HCT116 (cell line): ENCODE results near the gene EGLN3. TPM values are rescaled to one million over a fixed set of nuclear protein-coding genes. Genes with fewer than 3 reads are reported as not detected.

Source experiments
- ATAC-seq: fragments of 200-7000 bp; cut with Tn5 transposase; 2 replicates; pipeline ENCODE4 v1.9.1; 2020; ENCODE audit warnings: mild to moderate bottlenecking, moderate library complexity
- BruUV-seq: library from RNA; stranded (reverse); fragments of 400-500 nt; replicated peaks from 2 replicates; lab custom pipeline; 2021; lab: Mats Ljungman, UMichigan
- CTCF ChIA-PET: fragments of 300-600 bp; sonication (Branson Sonifier 250); formaldehyde crosslinking; loops from one replicate; lab custom pipeline; 2021; ENCODE audit warnings: antibody characterized with exemption; lab: Charles Lee
- POLR2A ChIA-PET: fragments of 300-600, 350-600 bp; sonication (Branson Sonifier 250); formaldehyde crosslinking; loops from one replicate; lab custom pipeline; 2021; ENCODE audit warnings: antibody characterized with exemption; lab: Charles Lee
- RAD21 ChIA-PET, 2 experiments: fragments of 300-600 bp; sonication (Branson Sonifier 250); formaldehyde crosslinking; loops; one replicate each; lab custom pipeline; 2023; ENCODE audit warnings: low total read pairs in 2 of 2; ENCODE audit not compliant: uncharacterized antibody in 2 of 2, unreplicated experiment in 2 of 2, low non-redundant PET in 1 of 2; lab: Charles Lee
- DNase-seq: peaks from one replicate; pipeline ENCODE4 v3.0.0-alpha.2; 2010; ENCODE audit warnings: low read depth, low spot score
- H2AFZ ChIP-seq: fragments of 200-600 bp; shearing (Covaris generic), sonication (generic); 2 replicates; pipeline ENCODE4 v1.6.1; 2017; ENCODE audit warnings: low read depth, mixed run types, mixed read lengths, antibody characterized with exemption, low read length; ENCODE audit not compliant: poor library complexity, severe bottlenecking
- H3K27ac ChIP-seq: 2 replicates; pipeline ENCODE4 v1.5.1; 2012; ENCODE audit warnings: low read depth, low read length
- H3K27me3 ChIP-seq: fragments of 200-600 bp; sonication (generic); 2 replicates; pipeline ENCODE4 v1.6.1; 2016; ENCODE audit warnings: mixed run types, low read length, mixed read lengths; ENCODE audit not compliant: insufficient read depth
- H3K36me3 ChIP-seq, 2 experiments: fragments of 200-500 bp in 1 of 2; fragments of 200-600 bp in 1 of 2; sonication (Bioruptor generic) in 1 of 2; sonication (generic) in 1 of 2; 2 replicates each; pipeline versions ENCODE4 v1.5.1 to v1.6.1; 2014 to 2016; ENCODE audit warnings: low read length in 2 of 2, inconsistent platforms in 1 of 2, mixed read lengths in 1 of 2, mixed run types in 1 of 2; ENCODE audit not compliant: insufficient read depth in 2 of 2, control insufficient read depth in 1 of 2
- H3K4me1 ChIP-seq, 2 experiments: fragments of 200-600 bp in 1 of 2; sonication (generic) in 1 of 2; 2 replicates each; pipeline versions ENCODE4 v1.5.1 to v1.6.1; 2012 to 2017; ENCODE audit warnings: low read length in 2 of 2, inconsistent platforms in 1 of 2, mild to moderate bottlenecking in 1 of 2, mixed read lengths in 1 of 2, mixed run types in 1 of 2, moderate library complexity in 1 of 2; ENCODE audit not compliant: insufficient read depth in 2 of 2, control insufficient read depth in 1 of 2
- H3K4me2 ChIP-seq: fragments of 200-600 bp; sonication (generic); 2 replicates; pipeline ENCODE4 v1.6.1; 2017; ENCODE audit warnings: mixed run types, low read length, mixed read lengths
- H3K4me3 ChIP-seq, 2 experiments: fragments of 200-600 bp in 1 of 2; sonication (generic) in 1 of 2; replicated peaks in 1 of 2; 2 replicates each; pipeline ENCODE4 v1.5.1; 2011 to 2016; ENCODE audit warnings: low read length in 2 of 2, control low read depth in 1 of 2, low read depth in 1 of 2, mild to moderate bottlenecking in 1 of 2, mixed read lengths in 1 of 2, mixed run types in 1 of 2
- H3K79me2 ChIP-seq: fragments of 200-600 bp; sonication (generic); 2 replicates; pipeline ENCODE4 v1.6.1; 2017; ENCODE audit warnings: mild to moderate bottlenecking, mixed run types, low read length, moderate library complexity, mixed read lengths; ENCODE audit not compliant: insufficient read depth
- H3K9ac ChIP-seq: fragments of 200-600 bp; sonication (generic); 2 replicates; pipeline ENCODE4 v1.6.1; 2016; ENCODE audit warnings: low read length, mixed read lengths
- H3K9me2 ChIP-seq: fragments of 200-600 bp; sonication (generic), shearing (Covaris generic); 2 replicates; pipeline ENCODE4 v1.6.1; 2017; ENCODE audit warnings: mixed run types, mild to moderate bottlenecking, moderate library complexity; ENCODE audit not compliant: insufficient read depth
- H3K9me3 ChIP-seq, 2 experiments: fragments of 200-500 bp in 1 of 2; fragments of 200-600 bp in 1 of 2; sonication (Bioruptor generic) in 1 of 2; sonication (generic) in 1 of 2; 2 replicates each; pipeline ENCODE4 v1.6.1; 2014 to 2017; ENCODE audit warnings: low read length in 2 of 2, mixed read lengths in 2 of 2, inconsistent platforms in 1 of 2, low read depth in 1 of 2, mild to moderate bottlenecking in 1 of 2, mixed run types in 1 of 2, moderate library complexity in 1 of 2; ENCODE audit not compliant: control insufficient read depth in 1 of 2, insufficient read depth in 1 of 2
- H4K20me1 ChIP-seq: fragments of 200-600 bp; sonication (generic), shearing (Covaris generic); 2 replicates; pipeline ENCODE4 v1.6.1; 2017; ENCODE audit warnings: mixed run types, mild to moderate bottlenecking, moderate library complexity; ENCODE audit not compliant: insufficient read depth
- CBX3 ChIP-seq: IDR thresholded peaks from 2 replicates; pipeline ENCODE4 v1.6.1; 2012; ENCODE audit warnings: low read depth
- CEBPB ChIP-seq: IDR thresholded peaks from 2 replicates; pipeline ENCODE4 v1.6.1; 2012; ENCODE audit warnings: low read depth
- CTCF ChIP-seq, 3 experiments: fragments of 200-600 bp in 1 of 3; sonication (generic) in 1 of 3; IDR thresholded peaks in 2 of 3; conservative IDR thresholded peaks in 1 of 3; 2 replicates each; pipeline ENCODE4 v1.5.1; 2012 to 2017; ENCODE audit warnings: low read depth in 2 of 3, low read length in 2 of 3, antibody characterized with exemption in 1 of 3, borderline replicate concordance in 1 of 3, control low read depth in 1 of 3, mild to moderate bottlenecking in 1 of 3, mixed read lengths in 1 of 3, mixed run types in 1 of 3, moderate library complexity in 1 of 3; ENCODE audit not compliant: insufficient read depth in 1 of 3
- EGR1 ChIP-seq: IDR thresholded peaks from 2 replicates; pipeline ENCODE4 v1.6.1; 2012; ENCODE audit warnings: low read depth
- ELF1 ChIP-seq: IDR thresholded peaks from 2 replicates; pipeline ENCODE4 v1.6.1; 2012; ENCODE audit warnings: low read depth, borderline replicate concordance
- EZH2 ChIP-seq: fragments of 200-600 bp; sonication (generic); IDR thresholded peaks from 2 replicates; pipeline ENCODE4 v1.6.1; 2017; ENCODE audit warnings: antibody characterized with exemption, mixed run types
- EZH2phosphoT487 ChIP-seq: fragments of 200-600 bp; IDR thresholded peaks from 2 replicates; pipeline ENCODE4 v1.6.1; 2018; ENCODE audit warnings: antibody characterized with exemption, borderline replicate concordance
- JUND ChIP-seq: IDR thresholded peaks from 2 replicates; pipeline ENCODE4 v1.6.1; 2012
- MAX ChIP-seq: IDR thresholded peaks from 2 replicates; pipeline ENCODE4 v1.6.1; 2012
- POLR2A ChIP-seq: IDR thresholded peaks from 2 replicates; pipeline ENCODE4 v1.7.0; 2011; ENCODE audit warnings: borderline replicate concordance; ENCODE audit not compliant: insufficient read depth, insufficient read length; ENCODE audit errors: extremely low read depth
- POLR2AphosphoS5 ChIP-seq: IDR thresholded peaks from 2 replicates; pipeline ENCODE4 v1.6.1; 2011; ENCODE audit warnings: mild to moderate bottlenecking, low read depth, low read length, moderate library complexity
- RAD21 ChIP-seq: IDR thresholded peaks from 2 replicates; pipeline ENCODE4 v1.6.1; 2012; ENCODE audit warnings: low read depth, mild to moderate bottlenecking
- REST ChIP-seq: IDR thresholded peaks from 2 replicates; pipeline ENCODE4 v1.6.1; 2012; ENCODE audit warnings: low read depth
- SIN3A ChIP-seq: IDR thresholded peaks from 2 replicates; pipeline ENCODE4 v1.6.1; 2012; ENCODE audit warnings: low read depth
- SP1 ChIP-seq: IDR thresholded peaks from 2 replicates; pipeline ENCODE4 v1.6.1; 2012; ENCODE audit warnings: low read depth
- YY1 ChIP-seq: IDR thresholded peaks from 2 replicates; pipeline ENCODE4 v1.6.1; 2011; ENCODE audit warnings: low read length, low read depth, moderate library complexity, mild to moderate bottlenecking; ENCODE audit not compliant: insufficient replicate concordance; ENCODE audit errors: extremely low read depth
- ZBTB33 ChIP-seq: IDR thresholded peaks from 2 replicates; pipeline ENCODE4 v1.6.1; 2011; ENCODE audit warnings: mild to moderate bottlenecking, low read length, moderate library complexity; ENCODE audit not compliant: insufficient replicate concordance; ENCODE audit errors: extremely low read depth
- ZFX ChIP-seq: fragments of 450-650 bp; IDR thresholded peaks from 2 replicates; pipeline ENCODE4 v1.6.1; 2017
- intact Hi-C: fragments of 100-400 bp; cut with micrococcal nuclease; formaldehyde crosslinking; loops from 2 replicates; pipeline ENCODE4 v1.10.0; 2022
- total RNA-seq: library from RNA; stranded (reverse); gene quantifications from one replicate; pipeline ENCODE4 v1.2.1, GENCODE V29; 2021; ENCODE audit not compliant: unreplicated experiment

EGLN3 gene
- total RNA-seq, 1 experiment from 2014 or later = 13.6 TPM

- H3K79me2 ChIP-seq = no peaks in the 10 kb centered on the region
- no peak overlapping the region for H3K4me3 ChIP-seq
- CTCF ChIA-PET = no interaction called here
- no peaks in the 10 kb centered on the region for H3K9me2 ChIP-seq
- no peak for ATAC-seq
- no peaks in the 10 kb centered on the region for H3K4me1 ChIP-seq
- BruUV-seq = no TSS peak
- H3K36me3 ChIP-seq = no peaks in the 10 kb centered on the region
- no peaks in the 10 kb centered on the region for H3K9me3 ChIP-seq
- H3K27me3 ChIP-seq = no peaks in the 10 kb centered on the region
- no peaks in the 10 kb centered on the region for H4K20me1 ChIP-seq
- no peak overlapping the region for H3K4me2 ChIP-seq
- no peak for TF ChIP-seq EZH2
- TF ChIP-seq POLR2A = no peak
- no peak for TF ChIP-seq ZFX
- no peak for TF ChIP-seq POLR2AphosphoS5
- no peak for TF ChIP-seq EZH2phosphoT487
- TF ChIP-seq MAX = no peak
- no peak for TF ChIP-seq ZBTB33
- no peak for TF ChIP-seq SIN3A
- no peak for TF ChIP-seq SP1
- no peak for TF ChIP-seq EGR1
- TF ChIP-seq CTCF (IDR thresholded peaks at IDR 0.05 in 2 of 3, conservative IDR thresholded peaks at IDR 0.05 in 1 of 3; ENCODE audit: borderline replicate concordance in 1 of 3, insufficient read depth in 1 of 3, low read depth in 2 of 3, low read length in 2 of 3) = no peak
- no peak for TF ChIP-seq ELF1
- no peak for TF ChIP-seq CEBPB
- no peak for TF ChIP-seq RAD21
- TF ChIP-seq CBX3 = no peak
- no peak for TF ChIP-seq JUND
- TF ChIP-seq REST = no peak
- TF ChIP-seq YY1 = no peak
- H3K9ac ChIP-seq = no peak overlapping the region
- no peak overlapping the region for H3K27ac ChIP-seq
- no peak overlapping the region for H2AFZ ChIP-seq
- intact Hi-C loops = no loop called here
- no peak for DNase-seq
- POLR2A ChIA-PET = no interaction called here
- RAD21 ChIA-PET = no interaction called here
Observed at GRCh38 chr14:34000396-34000795, 49.5 kb upstream of the EGLN3 start.
